Keratinocyte (primary cell): ENCODE results near the gene SMOC1. TPM values are rescaled to one million over a fixed set of nuclear protein-coding genes. Genes with fewer than 3 reads are reported as not detected.

Experiments used
- DNase-seq: peaks from one replicate; pipeline ENCODE4 v3.0.0-alpha.2; 2011; ENCODE audit warnings: low read depth, missing footprints, low spot score
- FAIRE-seq: peaks from 2 replicates; lab custom pipeline; 2011; peaks lifted over from hg19 to GRCh38; lab: Jason Lieb, UNC
- H2AFZ ChIP-seq: 2 replicates; pipeline ENCODE4 v1.6.0; 2012; ENCODE audit warnings: low read length, control low read depth, inconsistent platforms; ENCODE audit not compliant: control insufficient read depth
- H3K27ac ChIP-seq: 2 replicates; pipeline ENCODE4 v1.5.1; 2011; ENCODE audit warnings: low read length; ENCODE audit not compliant: control insufficient read depth, insufficient read depth
- H3K27me3 ChIP-seq: 3 replicates; pipeline ENCODE4 v1.6.0; 2011; ENCODE audit warnings: low read length; ENCODE audit not compliant: control insufficient read depth, insufficient read depth; ENCODE audit errors: extremely low read depth
- H3K36me3 ChIP-seq, 2 experiments: 2 replicates in 1 of 2; 3 replicates in 1 of 2; pipeline ENCODE4 v1.5.1; 2011; ENCODE audit warnings: low read length in 2 of 2, mild to moderate bottlenecking in 1 of 2; ENCODE audit not compliant: control insufficient read depth in 2 of 2, insufficient read depth in 2 of 2; ENCODE audit errors: extremely low read depth in 1 of 2
- H3K4me1 ChIP-seq: 3 replicates; pipeline ENCODE4 v1.5.1; 2011; ENCODE audit warnings: low read length; ENCODE audit not compliant: control insufficient read depth, insufficient read depth; ENCODE audit errors: extremely low read depth
- H3K4me2 ChIP-seq: 3 replicates; pipeline ENCODE4 v1.6.0; 2011; ENCODE audit warnings: low read depth, low read length; ENCODE audit not compliant: control insufficient read depth, insufficient read depth; ENCODE audit errors: extremely low read depth
- H3K4me3 ChIP-seq, 3 experiments: fragments of 200-600 bp in 1 of 3; sonication (generic) in 1 of 3; 2 replicates in 2 of 3; 3 replicates in 1 of 3; pipeline ENCODE4 v1.5.1; 2011 to 2016; ENCODE audit warnings: low read length in 3 of 3, mild to moderate bottlenecking in 3 of 3, control low read depth in 2 of 3, inconsistent platforms in 1 of 3, low read depth in 1 of 3, mixed read lengths in 1 of 3, mixed run types in 1 of 3, moderate library complexity in 1 of 3; ENCODE audit not compliant: control insufficient read depth in 2 of 3, insufficient read depth in 2 of 3; ENCODE audit errors: extremely low read depth in 1 of 3
- H3K79me2 ChIP-seq: 2 replicates; pipeline ENCODE4 v1.6.0; 2012; ENCODE audit warnings: low read length; ENCODE audit not compliant: control insufficient read depth, insufficient read depth
- H3K9ac ChIP-seq: 3 replicates; pipeline ENCODE4 v1.6.0; 2011; ENCODE audit warnings: low read length; ENCODE audit not compliant: control insufficient read depth, insufficient read depth; ENCODE audit errors: extremely low read depth
- H3K9me1 ChIP-seq: 3 replicates; pipeline ENCODE4 v1.6.0; 2011; ENCODE audit warnings: low read length; ENCODE audit not compliant: control insufficient read depth, insufficient read depth; ENCODE audit errors: extremely low read depth
- H3K9me3 ChIP-seq: 2 replicates; pipeline ENCODE4 v1.5.1; 2012; ENCODE audit warnings: low read depth, low read length; ENCODE audit not compliant: control insufficient read depth
- H4K20me1 ChIP-seq: 3 replicates; pipeline ENCODE4 v1.6.0; 2011; ENCODE audit warnings: low read length; ENCODE audit not compliant: control insufficient read depth, insufficient read depth; ENCODE audit errors: extremely low read depth
- CTCF ChIP-seq, 3 experiments: IDR thresholded peaks in 1 of 3; conservative IDR thresholded peaks in 1 of 3; optimal IDR thresholded peaks in 1 of 3; 2 replicates in 2 of 3; 3 replicates in 1 of 3; pipeline versions ENCODE3 to v1.5.1; 2011; ENCODE audit warnings: low read length in 3 of 3, mild to moderate bottlenecking in 3 of 3, moderate library complexity in 2 of 3, control low read depth in 1 of 3, inconsistent platforms in 1 of 3; ENCODE audit not compliant: insufficient read depth in 2 of 3; ENCODE audit errors: extremely low read depth in 1 of 3
- EZH2 ChIP-seq: IDR thresholded peaks from one replicate; pipeline ENCODE4 v1.6.1; 2012; ENCODE audit warnings: inconsistent platforms, mild to moderate bottlenecking, low read length, moderate library complexity
- dilution Hi-C: fragments of 300-500 bp; cut with MboI; formaldehyde crosslinking; loops from one replicate; pipeline ENCODE4 v1.7.0; 2020; ENCODE audit warnings: low sequenced_read_pairs; ENCODE audit not compliant: extremely low pct_ligation_motif_present
- polyA plus RNA-seq, 5 experiments: library from polyadenylated mRNA; depleted of rRNA in 3 of 5; stranded (reverse) in 3 of 5; stranded (forward) in 1 of 5; unstranded in 1 of 5; fragments of >200 nt; gene quantifications; 1 replicate in 1 of 5; 2 replicates in 3 of 5; 3 replicates in 1 of 5; pipeline versions ENCODE4 v1.2.1 to v1.2.3, GENCODE V29; 2011 to 2012; ENCODE audit warnings: missing spikeins in 2 of 5, low read depth in 1 of 5, low replicate concordance in 1 of 5

Gene SMOC1
- polyA plus RNA-seq, 1 donor (not counting 4 experiments of a cell fraction or from before 2014, with no cell fraction given), result 6.0 TPM

DNA sequence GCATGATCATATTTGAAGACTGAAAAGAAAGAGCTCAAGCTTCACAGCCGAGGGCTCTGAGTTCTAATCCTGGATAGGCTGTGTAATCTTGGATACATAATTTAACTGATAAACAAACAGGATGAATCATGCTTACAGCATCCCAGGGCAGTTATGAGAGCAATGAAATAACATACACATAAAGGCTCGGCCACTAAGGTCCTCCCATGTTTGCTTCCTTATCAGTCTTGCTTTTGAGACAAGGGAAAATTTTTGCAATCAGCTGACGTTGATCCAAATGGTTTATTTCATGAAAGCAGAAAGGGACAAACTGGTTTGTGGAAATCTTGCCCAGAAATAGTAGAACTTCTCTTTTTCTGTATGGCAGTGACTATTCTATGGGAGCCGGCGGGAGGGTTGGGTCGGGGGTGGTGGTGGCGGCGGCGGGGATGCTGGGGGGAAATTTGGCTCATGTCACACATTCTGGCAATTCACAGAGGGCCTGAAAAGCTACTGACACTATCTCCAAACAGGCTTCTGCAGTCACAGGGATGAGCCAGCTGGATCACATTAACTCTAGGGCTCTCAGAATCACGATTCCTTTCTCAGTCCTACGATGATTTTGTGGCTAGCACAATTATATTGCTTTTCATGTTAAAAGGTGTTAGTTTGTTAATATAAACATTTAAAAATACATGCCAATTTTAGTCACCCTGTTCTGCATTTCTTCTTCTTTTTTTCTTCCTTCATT lies 185.1 kb downstream of the SMOC1 start:
- dilution Hi-C loops, result no loop called here
- no peak for TF ChIP-seq EZH2
- TF ChIP-seq CTCF (optimal IDR thresholded peaks at IDR 0.05 in 1 of 3, IDR thresholded peaks at IDR 0.05 in 1 of 3, conservative IDR thresholded peaks at IDR 0.05 in 1 of 3; ENCODE audit: extremely low read depth in 1 of 3, insufficient read depth in 2 of 3, low read length in 3 of 3), result no peak
- Histone ChIP-seq H3K9me3 (no peaks in the 10 kb centered on the region), H3K4me3 (no peak overlapping the region), H3K36me3 (no peaks in the 10 kb centered on the region), H3K4me2 (no peak overlapping the region), H4K20me1 (no peaks in the 10 kb centered on the region), H3K9me1 (no peaks in the 10 kb centered on the region), H3K27ac (no peak overlapping the region), H2AFZ (no peak overlapping the region), H3K79me2 (no peaks in the 10 kb centered on the region), H3K27me3 (no peaks in the 10 kb centered on the region), H3K9ac (no peak overlapping the region), H3K4me1 (peaks cover 9% of the 10 kb centered on the region)
- FAIRE-seq (no peak), DNase-seq (no peak)

GRCh38 chr14:70067810-70068209 lies 188.6 kb downstream of the SMOC1 start:
- TF ChIP-seq CTCF (optimal IDR thresholded peaks at IDR 0.05 in 1 of 3, IDR thresholded peaks at IDR 0.05 in 1 of 3, conservative IDR thresholded peaks at IDR 0.05 in 1 of 3; ENCODE audit: extremely low read depth in 1 of 3, insufficient read depth in 2 of 3, low read length in 3 of 3), result no peak

More at GRCh38 chr14:70067810-70068209, 188.6 kb downstream of the SMOC1 start:
- H3K4me3 ChIP-seq, result no peak overlapping the region
- no peaks in the 10 kb centered on the region for H3K27me3 ChIP-seq
- no peak overlapping the region for H2AFZ ChIP-seq
- no peaks in the 10 kb centered on the region for H3K9me1 ChIP-seq
- no peak overlapping the region for H3K27ac ChIP-seq
- H4K20me1 ChIP-seq, result no peaks in the 10 kb centered on the region
- DNase-seq (no peak), FAIRE-seq (no peak)
- no peaks in the 10 kb centered on the region for H3K4me1 ChIP-seq
- dilution Hi-C loops, result no loop called here
- no peaks in the 10 kb centered on the region for H3K36me3 ChIP-seq
- no peaks in the 10 kb centered on the region for H3K79me2 ChIP-seq
- no peak overlapping the region for H3K4me2 ChIP-seq
- H3K9me3 ChIP-seq, result no peaks in the 10 kb centered on the region
- H3K9ac ChIP-seq, result no peak overlapping the region
